Right lobe of liver (tissue), 6 donors: Measurements from ENCODE around the gene IFITM10. TPM values are rescaled to one million over a fixed set of nuclear protein-coding genes. Genes with fewer than 3 reads are reported as not detected.

Source experiments
- ATAC-seq, 4 donors: fragments of 200-7000 bp; cut with Tn5 transposase; one replicate each; pipeline ENCODE4 v1.9.1; 2020; ENCODE audit warnings: mild to moderate bottlenecking in 4 of 4, moderate library complexity in 4 of 4
- DNase-seq, 3 donors: peaks; one replicate each; pipeline ENCODE4 v3.0.0-alpha.2; 2020
- H3K27ac ChIP-seq, 3 donors: fragments of 200-600 bp; one replicate each; pipeline ENCODE4 v1.8.0; 2022
- H3K27me3 ChIP-seq, 2 donors: fragments of 200-600 bp; one replicate each; pipeline ENCODE4 v1.8.0; 2022
- H3K36me3 ChIP-seq, 4 donors: fragments of 200-600 bp; sonication (generic) in 1 of 4; one replicate each; pipeline versions ENCODE4 v1.5.1 to v1.8.0; 2017 to 2022; ENCODE audit warnings: control low read depth in 1 of 4
- H3K4me1 ChIP-seq, 4 donors: fragments of 200-600 bp; sonication (generic) in 1 of 4; one replicate each; pipeline versions ENCODE4 v1.5.1 to v1.8.0; 2017 to 2022; ENCODE audit warnings: control low read depth in 1 of 4
- H3K4me3 ChIP-seq, 3 donors: fragments of 200-600 bp; one replicate each; pipeline ENCODE4 v1.8.0; 2022
- H3K9me3 ChIP-seq, 4 donors: fragments of 200-600 bp; sonication (generic) in 1 of 4; one replicate each; pipeline versions ENCODE4 v1.5.1 to v1.8.0; 2017 to 2022; ENCODE audit warnings: control low read depth in 1 of 4
- CTCF ChIP-seq, 4 donors: fragments of 200-600 bp in 3 of 4; fragments of 450-650 bp in 1 of 4; IDR thresholded peaks; one replicate each; pipeline versions ENCODE4 v1.5.1 to v1.8.0; 2016 to 2022; ENCODE audit warnings: antibody characterized with exemption in 4 of 4, mild to moderate bottlenecking in 2 of 4
- POLR2A ChIP-seq: fragments of 450-650 bp; IDR thresholded peaks from one replicate; pipeline ENCODE4 v1.6.1; 2017; ENCODE audit warnings: antibody characterized with exemption, mild to moderate bottlenecking
- WGBS: methylation state at CpG from one replicate; pipeline ENCODE4 v1.1.6; 2018; ENCODE audit warnings: low coverage, low lambda C conversion rate; ENCODE audit not compliant: insufficient coverage; ENCODE audit errors: missing lambda C conversion rate; 5-methylcytosine and 5-hydroxymethylcytosine counted together
- intact Hi-C, 2 donors: fragments of 100-400 bp; cut with DNase I; formaldehyde crosslinking; loops; one replicate each; pipeline versions ENCODE4 v1.11.2 to v1.14.1; 2022
- total RNA-seq, 6 experiments: library from RNA; depleted of rRNA in 2 of 6; stranded (reverse); fragments of >200 nt in 2 of 6; fragmentation: NEBNext Ultra II Directional in 3 of 6; extraction: Animal tissue kit (Norgen Biotek cat#: 25700) in 3 of 6; gene quantifications; one replicate each; pipeline versions ENCODE4 v1.1.0 to v1.2.4, GENCODE V29; 2016 to 2023
- donor health status: DM: no; HTN: yes; CAD: no.
- donor health status: DM: no; HTN: no; CAD: no.
- donor health status: DM: no; HTN: no; CAD: no.
- donor health status: DM: no; HTN: yes; CAD: no.
- donor health status: DM: no; HTN: yes; CAD: no.

Gene IFITM10
- total RNA-seq, 6 experiments from 2014 or later, result 1.3 to 11.4 (median 6.7) TPM

- DNase-seq, result peak in 2 of 3 donors; percentile 59 to 86
- Histone ChIP-seq H3K4me1 (no peaks in the 10 kb centered on the region), H3K4me3 (no peak overlapping the region), H3K36me3 (no peaks in the 10 kb centered on the region), H3K9me3 (no peaks in the 10 kb centered on the region), H3K27me3 (no peaks in the 10 kb centered on the region), H3K27ac (no peak overlapping the region)
- 43% methylated on average over 12 of the region's 18 CpGs for WGBS
- ATAC-seq, result peak in 3 of 4 donors; percentile 1 to 50 (median 1)
- TF ChIP-seq CTCF (IDR thresholded peaks at IDR 0.05), result no peak
- no peak for TF ChIP-seq POLR2A
- intact Hi-C loops, result loop anchor here in 1 of 2 donors (10.0 kb wide), 1 partner anchor 90 kb away; no protein-coding TSS in a partner anchor
Measured at GRCh38 chr11:1744891-1745700, 5.3 kb downstream of the IFITM10 start.

- Histone ChIP-seq H3K4me1 (no peaks in the 10 kb centered on the region), H3K9me3 (no peaks in the 10 kb centered on the region), H3K4me3 (no peak overlapping the region), H3K36me3 (no peaks in the 10 kb centered on the region), H3K27ac (no peak overlapping the region), H3K27me3 (no peaks in the 10 kb centered on the region)
- peak in 2 of 3 donors; percentile 57 to 86 for DNase-seq
- TF ChIP-seq POLR2A (no peak), CTCF (IDR thresholded peaks at IDR 0.05) (no peak)
- intact Hi-C loops, result loop anchor here in 1 of 2 donors (10.0 kb wide), 1 partner anchor 90 kb away; no protein-coding TSS in a partner anchor
- 32% methylated on average over 13 of the region's 23 CpGs for WGBS
- ATAC-seq, result peak in 3 of 4 donors; percentile 0 to 49 (median 5)
Measured at GRCh38 chr11:1744137-1744886, 6.1 kb downstream of the IFITM10 start.

GRCh38 chr11:1743585-1744136 is 6.7 kb downstream of the IFITM10 start:
- Histone ChIP-seq H3K27me3 (no peaks in the 10 kb centered on the region), H3K27ac (no peak overlapping the region), H3K9me3 (no peaks in the 10 kb centered on the region), H3K4me3 (no peak overlapping the region), H3K36me3 (no peaks in the 10 kb centered on the region), H3K4me1 (no peaks in the 10 kb centered on the region)
- peak in 2 of 3 donors; percentile 35 to 44 for DNase-seq
- TF ChIP-seq POLR2A (no peak), CTCF (IDR thresholded peaks at IDR 0.05) (no peak)
- peak in 1 of 4 donors; percentile 1 for ATAC-seq
- intact Hi-C loops, result loop anchor here in 1 of 2 donors (10.0 kb wide), 1 partner anchor 89 kb away; no protein-coding TSS in a partner anchor
- WGBS, result 70% methylated on average over 9 of the region's 10 CpGs

- ATAC-seq (no peak), DNase-seq (no peak)
- H3K27me3 ChIP-seq, result no peaks in the 10 kb centered on the region
- H3K36me3 ChIP-seq, result no peaks in the 10 kb centered on the region
- no peak overlapping the region for H3K27ac ChIP-seq
- no peaks in the 10 kb centered on the region for H3K9me3 ChIP-seq
- 58% methylated on average over 3 of the region's 3 CpGs for WGBS
- no peaks in the 10 kb centered on the region for H3K4me1 ChIP-seq
- TF ChIP-seq POLR2A (no peak), CTCF (IDR thresholded peaks at IDR 0.05) (no peak)
- intact Hi-C loops, result loop anchor here in 1 of 2 donors (10.0 kb wide), 1 partner anchor 88 kb away; no protein-coding TSS in a partner anchor
- H3K4me3 ChIP-seq, result no peak overlapping the region
Measured at GRCh38 chr11:1742869-1743584, 7.4 kb downstream of the IFITM10 start.
